Erythroblast (primary cell): ENCODE results near the gene IRX4.

Experiments used
- GATA1 ChIP-seq: IDR thresholded peaks from 2 replicates; pipeline ENCODE4 v1.6.1; 2011; ENCODE audit warnings: low read depth, mild to moderate bottlenecking, control low read depth, low read length, moderate library complexity
- POLR2A ChIP-seq: IDR thresholded peaks from 2 replicates; pipeline ENCODE4 v1.6.1; 2011; ENCODE audit warnings: mild to moderate bottlenecking, low read length

- TF ChIP-seq POLR2A (no peak), GATA1 (no peak)
Measured at GRCh38 chr5:1859099-1859498, 23.6 kb downstream of the IRX4 start.
